ENCODE data around the gene ZNF628.
A peak's percentile ranks its signal among the peaks of the same experiment; 100 is the strongest.

ZNF628 gene

DNA sequence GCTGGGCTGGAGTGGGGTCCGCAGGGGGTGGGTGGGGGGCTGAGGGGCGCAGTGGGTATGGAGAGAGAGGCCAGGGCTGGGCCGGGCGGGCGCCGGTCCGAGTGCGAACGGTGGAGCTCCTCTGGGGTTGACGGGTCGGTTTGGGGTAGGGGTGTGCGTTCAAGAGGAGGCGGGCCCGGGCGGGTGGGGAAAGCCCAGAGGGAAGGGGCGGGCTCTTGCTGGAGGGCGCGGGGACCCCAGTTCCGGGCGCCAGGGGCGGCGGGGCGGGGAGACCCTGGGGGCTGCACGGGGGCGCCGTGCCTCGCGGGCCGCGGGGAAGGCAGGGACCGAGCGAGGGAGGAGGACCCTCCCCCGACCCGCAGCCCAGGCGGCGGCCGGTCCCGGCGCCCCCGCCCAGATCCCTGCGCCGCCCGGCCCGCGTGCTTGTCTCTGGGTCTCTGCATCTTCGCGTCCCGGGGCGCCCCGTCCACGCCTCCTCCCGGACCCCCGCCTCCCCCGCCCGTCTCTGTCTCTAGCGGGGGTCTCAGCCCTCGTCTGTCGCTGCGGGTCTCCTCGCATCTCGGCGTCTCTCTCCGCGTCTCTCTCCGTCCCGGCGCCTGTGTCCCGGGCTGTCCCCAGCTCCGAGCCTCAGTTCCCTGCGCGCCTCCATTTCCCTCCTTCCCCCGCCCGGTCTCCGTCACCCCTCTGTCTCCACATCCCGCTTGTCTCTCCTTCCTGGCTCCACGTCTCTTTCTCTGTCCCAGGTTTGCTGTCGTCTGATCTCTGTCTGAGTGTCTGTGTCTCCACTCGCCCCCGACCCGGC lies 25.1 kb upstream of the ZNF628 start:
- no peak for DNase-seq

DNA sequence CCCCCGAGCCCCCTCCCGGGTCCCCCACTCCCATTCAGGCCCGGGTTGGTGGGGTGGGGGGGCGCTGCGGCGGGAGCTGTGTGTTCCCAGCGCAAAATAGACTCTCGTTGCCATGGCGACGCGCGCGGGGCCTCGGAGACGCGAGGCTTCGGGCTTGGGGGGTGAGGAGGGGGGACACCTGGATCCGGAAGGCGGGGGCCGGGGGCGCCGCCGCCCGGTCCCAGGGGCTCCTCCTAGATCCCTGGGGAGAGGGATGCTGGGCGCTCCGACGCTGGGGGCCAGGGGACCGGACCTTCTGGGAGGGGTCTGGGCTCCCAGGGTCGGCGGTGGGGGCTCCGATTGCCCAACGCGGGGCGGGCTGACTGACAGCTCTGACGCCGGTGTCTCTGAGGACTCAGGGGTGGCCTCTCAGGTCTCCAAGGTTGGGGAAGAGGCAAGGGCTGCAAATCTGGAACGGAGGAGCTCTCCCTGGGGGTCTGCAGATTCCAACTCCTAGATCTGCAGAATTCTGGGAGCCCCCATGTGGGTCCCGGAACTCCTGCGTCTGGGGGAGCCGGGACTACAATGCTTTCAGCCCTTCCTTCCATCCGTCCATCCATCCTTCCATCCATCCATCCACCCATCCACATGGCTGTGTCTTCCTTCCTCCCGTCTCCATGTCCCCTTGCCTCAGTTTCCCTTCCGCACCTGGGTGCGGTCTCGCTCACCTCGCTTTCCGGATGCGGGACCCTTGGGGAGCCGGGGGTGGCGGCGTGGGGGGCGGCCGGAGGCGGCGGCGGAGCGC lies 24.3 kb upstream of the ZNF628 start:
- no peak for DNase-seq

DNA sequence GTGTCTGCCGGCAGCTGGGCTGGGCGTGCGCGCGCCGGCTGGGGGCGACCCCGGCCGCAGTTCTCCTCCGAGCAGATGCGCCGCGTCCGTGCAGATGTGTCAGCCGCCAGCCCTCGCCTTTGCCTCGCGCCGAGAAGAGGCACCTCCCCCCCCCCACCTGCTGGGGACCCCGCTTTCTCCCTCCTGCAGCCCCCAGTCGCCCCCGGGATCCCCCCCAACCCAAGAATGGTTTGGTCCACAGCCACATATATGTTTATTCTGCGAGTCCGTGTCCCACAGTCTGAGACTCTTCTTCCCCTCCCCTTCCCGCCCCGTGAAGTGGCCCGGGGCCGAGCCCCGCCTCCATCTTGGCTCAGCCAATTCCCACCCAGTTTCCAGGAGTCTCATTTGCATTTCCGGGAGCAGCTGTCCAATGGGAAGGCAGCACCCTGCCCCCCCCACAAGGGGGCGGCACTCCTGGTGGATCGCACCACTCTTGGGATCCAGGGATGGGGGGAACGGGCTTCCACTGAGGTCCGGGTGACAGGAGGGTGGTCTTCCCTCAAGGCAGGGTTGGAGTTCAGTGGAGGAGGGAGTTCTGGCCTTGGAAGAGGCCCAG lies 23.6 kb upstream of the ZNF628 start:
- peak; percentile 86 to 96 for DNase-seq

DNA sequence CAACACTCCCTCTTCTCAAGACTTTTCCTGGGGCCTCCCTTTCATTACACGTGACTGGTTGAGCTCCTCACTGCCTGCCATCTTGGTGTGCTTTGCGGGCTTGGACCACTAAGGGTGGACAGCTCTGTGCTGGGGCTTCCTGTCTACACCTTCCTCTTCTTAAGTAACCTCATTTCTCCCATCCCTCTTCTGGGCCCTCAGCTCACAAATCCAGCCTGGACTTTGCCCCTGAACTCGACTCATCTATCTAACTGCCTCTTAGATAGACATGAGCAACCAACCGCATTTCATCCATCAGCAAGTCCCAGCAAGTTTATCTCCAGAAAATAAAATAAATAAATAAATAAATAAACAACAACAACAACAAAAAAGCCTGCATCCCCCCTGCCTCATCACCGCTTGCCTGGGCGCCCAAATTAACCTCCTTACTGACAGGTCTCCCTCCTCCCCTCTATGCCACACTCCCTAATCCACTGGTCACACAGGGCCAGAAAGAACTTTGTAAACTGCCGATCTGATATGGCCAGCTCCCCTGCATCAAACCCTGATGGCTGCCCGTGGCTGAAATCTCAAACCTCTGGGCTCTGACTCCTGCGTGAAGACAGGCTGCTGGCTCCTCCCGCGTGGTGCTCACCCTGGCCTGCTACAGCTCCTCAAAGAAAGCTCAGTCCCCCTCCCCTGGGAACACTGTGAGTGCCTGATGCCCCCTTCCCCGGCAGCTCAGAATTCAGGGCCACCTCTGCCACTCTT lies 22.7 kb upstream of the ZNF628 start:
- DNase-seq, result no peak

- DNase-seq, result no peak
Measured at GRCh38 chr19:55454787-55455243, 21.6 kb upstream of the ZNF628 start.

DNA sequence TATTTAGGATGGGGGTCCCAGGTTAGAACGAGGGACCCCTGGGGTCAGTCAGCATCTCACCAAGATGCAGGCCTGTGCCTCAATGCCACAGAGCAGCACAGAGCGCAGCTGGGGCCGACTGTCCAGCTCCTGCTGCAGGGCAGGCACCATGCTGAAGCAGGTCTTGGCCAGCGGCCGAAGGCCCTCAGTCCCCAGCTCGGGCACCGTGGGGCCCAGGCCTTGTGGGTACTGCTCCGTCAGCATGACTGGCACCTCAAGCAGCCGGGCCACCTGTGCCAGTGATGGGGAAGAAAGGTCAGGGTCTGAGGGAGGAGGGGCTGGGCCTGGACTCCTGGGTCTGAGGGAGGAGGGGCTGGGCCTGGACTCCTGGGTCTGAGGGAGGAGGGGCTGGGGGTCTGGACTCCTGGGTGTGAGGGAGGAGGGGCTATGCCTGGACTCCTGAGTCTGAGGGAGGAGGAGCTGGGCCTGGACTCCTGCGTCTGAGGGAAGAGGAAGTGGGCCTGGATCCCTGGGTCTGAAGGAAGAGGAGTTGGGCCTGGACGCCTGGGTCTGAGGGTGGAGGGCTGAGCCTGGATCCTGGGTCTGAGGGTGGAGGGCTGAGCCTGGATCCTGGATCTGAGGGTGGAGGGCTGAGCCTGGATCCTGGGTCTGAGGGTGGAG lies 20.7 kb upstream of the ZNF628 start:
- DNase-seq, result no peak

DNA sequence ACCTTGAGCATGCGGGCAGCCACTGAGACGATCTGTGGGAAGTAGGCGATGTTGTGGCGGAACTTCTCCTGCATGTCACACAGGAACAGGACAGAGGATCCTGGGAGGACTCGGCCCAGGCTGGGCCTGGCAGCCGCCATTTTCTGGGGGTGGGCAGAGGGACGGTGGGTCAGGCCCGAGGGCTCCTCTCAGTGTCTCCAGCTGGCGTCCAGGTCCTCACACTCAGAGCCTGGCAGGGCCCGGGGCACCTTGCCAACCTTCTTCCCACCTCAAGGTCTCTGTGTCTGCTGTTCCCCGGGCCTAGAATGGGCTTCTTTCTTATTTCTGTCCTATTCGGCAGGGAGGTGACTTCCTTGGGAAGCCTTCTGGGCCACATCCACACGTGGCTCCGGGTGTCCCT lies 20.1 kb upstream of the ZNF628 start:
- DNase-seq, result no peak

- DNase-seq, result no peak
Measured at GRCh38 chr19:55457683-55458457, 18.5 kb upstream of the ZNF628 start.

DNA sequence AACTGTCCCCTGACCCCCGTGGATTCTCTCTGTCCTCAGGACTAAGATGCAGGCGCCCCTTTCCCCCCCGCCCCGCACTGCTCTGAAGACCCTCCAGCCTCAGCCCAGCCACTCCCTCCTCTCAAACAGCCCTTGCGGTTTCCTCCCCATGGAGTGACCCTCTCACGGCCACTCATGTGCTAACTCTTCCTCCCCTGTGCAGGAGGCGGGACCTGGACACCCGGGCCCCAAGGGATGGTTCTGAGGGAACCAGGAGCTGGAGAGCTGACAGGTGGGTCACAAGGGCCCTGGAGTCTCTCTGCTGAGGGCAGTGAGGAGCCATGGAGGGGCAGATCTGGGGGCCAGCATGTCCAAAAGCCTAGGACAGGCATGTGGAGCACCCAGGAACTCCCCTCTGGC lies 16.9 kb upstream of the ZNF628 start:
- peak; percentile 51 to 74 for DNase-seq

GRCh38 chr19:55459950-55460657 lies 16.3 kb upstream of the ZNF628 start:
- DNase-seq, result no peak

DNA sequence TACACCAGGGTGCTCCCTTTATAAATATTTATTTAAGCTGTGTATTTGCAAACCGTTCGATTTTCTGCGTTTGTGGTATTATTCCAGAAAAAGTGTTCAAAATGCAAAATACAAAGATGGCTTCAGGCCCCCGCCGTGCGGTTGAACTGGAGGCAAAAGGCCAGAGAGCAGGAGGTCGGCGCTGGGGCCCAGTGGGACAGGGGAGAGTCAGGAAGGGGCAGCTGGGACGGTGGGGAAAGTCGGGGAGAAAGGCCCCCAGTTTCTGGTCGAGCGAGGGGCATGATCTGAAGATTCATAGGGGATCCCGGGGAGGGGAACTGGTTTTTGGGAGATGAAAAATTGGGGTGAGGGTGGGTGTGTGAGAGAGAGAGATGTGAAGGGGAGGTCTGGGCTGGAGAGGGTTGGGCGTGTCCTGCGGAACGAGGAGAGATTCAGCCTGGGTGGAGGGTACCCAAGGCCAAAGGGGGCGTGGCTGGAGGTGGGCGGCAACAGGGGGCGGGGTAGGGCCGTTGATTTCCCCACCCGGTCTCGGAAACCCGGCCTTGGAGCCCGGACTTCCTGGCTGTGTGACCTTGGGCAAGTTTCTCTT lies 15.7 kb upstream of the ZNF628 start:
- DNase-seq, result peak; percentile 21 to 87

GRCh38 chr19:55461259-55461973 lies 15.0 kb upstream of the ZNF628 start, which contains the start of gene ISOC2:
Gene ISOC2 (minus strand): TSS chr19:55461642. CDS start chr19:55456486, 5,156 bp downstream.
- peak; percentile 98 to 100 for DNase-seq

GRCh38 chr19:55461974-55462626 lies 14.3 kb upstream of the ZNF628 start:
- DNase-seq, result no peak

DNA sequence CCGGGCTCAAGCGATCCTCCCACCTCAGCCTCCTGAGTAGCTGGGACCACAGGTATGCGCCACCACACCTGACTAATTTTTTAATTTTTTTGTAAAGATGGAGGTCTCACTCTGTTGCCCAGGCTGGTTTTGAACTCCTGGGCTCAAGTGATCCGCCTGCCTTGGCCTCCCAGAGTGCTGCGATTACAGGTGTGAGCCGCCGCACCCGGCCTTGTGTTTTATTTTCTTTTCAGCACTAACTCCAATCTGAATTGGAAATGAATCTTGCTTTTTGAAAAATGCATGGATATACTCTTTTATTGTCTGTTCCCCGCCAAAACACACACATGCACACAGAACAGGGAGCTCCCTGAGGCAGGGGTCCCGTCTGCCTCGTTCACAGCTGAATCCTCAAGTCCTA lies 13.7 kb upstream of the ZNF628 start:
- DNase-seq, result no peak

GRCh38 chr19:55463583-55464031 lies 12.8 kb upstream of the ZNF628 start:
- DNase-seq, result no peak

- no peak for DNase-seq
Measured at GRCh38 chr19:55464039-55464661, 12.3 kb upstream of the ZNF628 start.

- no peak for DNase-seq
Measured at GRCh38 chr19:55464662-55465054, 11.8 kb upstream of the ZNF628 start, which contains the start of gene C19orf85. Gene C19orf85 (minus strand): TSS chr19:55464751. CDS start chr19:55464554, 197 bp downstream.

DNA sequence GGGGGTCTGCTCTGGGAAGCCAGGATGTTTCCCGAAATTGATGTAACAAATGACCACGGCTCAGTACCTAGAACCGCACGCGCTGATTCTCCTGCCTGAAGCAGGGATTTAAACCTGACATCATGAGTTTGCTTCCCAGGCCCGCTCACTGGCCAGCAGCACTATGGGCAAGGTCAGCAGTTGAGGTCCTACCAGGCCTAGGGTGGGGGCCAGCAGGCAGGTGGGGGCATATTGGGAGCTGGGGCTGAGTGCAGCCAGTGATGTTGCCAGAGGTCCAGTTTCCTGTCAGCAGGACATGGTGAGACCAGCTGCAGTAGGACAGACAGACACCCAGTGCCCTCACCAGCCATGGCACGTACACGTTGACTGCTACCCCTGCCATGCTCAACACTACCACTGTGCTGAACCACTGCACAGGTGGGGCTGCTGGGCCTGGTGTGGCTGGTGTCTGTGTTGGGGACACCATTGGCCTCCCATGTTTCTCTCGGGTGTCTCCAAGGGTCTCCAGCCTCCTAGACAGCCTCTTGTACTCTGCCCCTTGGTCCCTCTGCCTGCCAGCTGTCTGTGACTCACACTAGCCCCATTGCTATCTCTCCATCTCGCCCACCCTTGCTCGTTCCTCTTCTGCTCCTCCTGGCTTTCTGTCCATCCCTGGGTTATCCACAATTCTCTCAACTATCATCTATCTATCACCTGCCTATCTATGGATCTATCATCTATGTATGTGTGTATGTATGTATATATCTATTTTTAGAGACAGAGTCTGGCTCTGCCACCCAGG lies 10.8 kb upstream of the ZNF628 start:
- DNase-seq, result no peak
